ENCODE results near the gene NR2F1.

The NR2F1 gene

GRCh38 chr5:93601071-93601801 lies 18.2 kb downstream of the NR2F1 start:
- no peak overlapping the region for H3K4me2 ChIP-seq (ENCODE audit: low read depth, low read length)
- no peak overlapping the region for H2AFZ ChIP-seq (ENCODE audit: low read length)
- no peak for TF ChIP-seq EZH2phosphoT487 (IDR thresholded peaks at IDR 0.05; ENCODE audit: low read length)
- no peak for TF ChIP-seq EZH2 (optimal IDR thresholded peaks at IDR 0.05; ENCODE audit: low read depth, low read length)
- no peak for TF ChIP-seq CTCF (IDR thresholded peaks at IDR 0.05; ENCODE audit: low read length)

GRCh38 chr5:93601802-93602155 lies 18.8 kb downstream of the NR2F1 start:
- Histone ChIP-seq H4K20me1 (ENCODE audit: insufficient read depth, low read length) (no peaks in the 10 kb centered on the region), H3K36me3 (replicated peaks; ENCODE audit: insufficient read depth, low read length) (no peaks in the 10 kb centered on the region), H3K4me1 (ENCODE audit: low read length) (no peaks in the 10 kb centered on the region), H3K27me3 (replicated peaks; ENCODE audit: insufficient read depth, low read length) (no peaks in the 10 kb centered on the region), H3K9me3 (replicated peaks; ENCODE audit: insufficient read depth, low read length) (no peaks in the 10 kb centered on the region), H3K79me2 (ENCODE audit: low read length) (no peaks in the 10 kb centered on the region), H2AFZ (ENCODE audit: low read length) (no peak overlapping the region), H3K9ac (ENCODE audit: low read length) (no peak overlapping the region), H3F3A (ENCODE audit: insufficient read depth, low read length) (no peaks in the 10 kb centered on the region), H3K4me3 (ENCODE audit: low read length) (no peak overlapping the region), H3K4me2 (ENCODE audit: low read depth, low read length) (no peak overlapping the region), H3K27ac (ENCODE audit: low read length) (no peak overlapping the region), H3K9me2 (replicated peaks; ENCODE audit: insufficient read depth, low read length) (no peaks in the 10 kb centered on the region)
- DNase-seq, result no peak
- TF ChIP-seq EZH2phosphoT487 (IDR thresholded peaks at IDR 0.05; ENCODE audit: low read length), result no peak
- TF ChIP-seq CTCF (IDR thresholded peaks at IDR 0.05; ENCODE audit: low read length), result no peak
- TF ChIP-seq EZH2 (optimal IDR thresholded peaks at IDR 0.05; ENCODE audit: low read depth, low read length), result no peak

More at GRCh38 chr5:93601071-93601801, 18.2 kb downstream of the NR2F1 start:
- H3K27me3 ChIP-seq (replicated peaks; ENCODE audit: insufficient read depth, low read length), result no peaks in the 10 kb centered on the region
- DNase-seq, result no peak
- no peak overlapping the region for H3K4me3 ChIP-seq (ENCODE audit: low read length)
- no peaks in the 10 kb centered on the region for H4K20me1 ChIP-seq (ENCODE audit: insufficient read depth, low read length)
- no peaks in the 10 kb centered on the region for H3F3A ChIP-seq (ENCODE audit: insufficient read depth, low read length)
- H3K9ac ChIP-seq (ENCODE audit: low read length), result no peak overlapping the region
- no peaks in the 10 kb centered on the region for H3K9me2 ChIP-seq (replicated peaks; ENCODE audit: insufficient read depth, low read length)
- no peaks in the 10 kb centered on the region for H3K36me3 ChIP-seq (replicated peaks; ENCODE audit: insufficient read depth, low read length)
- H3K9me3 ChIP-seq (replicated peaks; ENCODE audit: insufficient read depth, low read length), result no peaks in the 10 kb centered on the region
- no peak overlapping the region for H3K27ac ChIP-seq (ENCODE audit: low read length)
- no peaks in the 10 kb centered on the region for H3K79me2 ChIP-seq (ENCODE audit: low read length)
- H3K4me1 ChIP-seq (ENCODE audit: low read length), result no peaks in the 10 kb centered on the region

- no peak overlapping the region for H3K4me3 ChIP-seq (ENCODE audit: low read length)
- H3K36me3 ChIP-seq (replicated peaks; ENCODE audit: insufficient read depth, low read length), result no peaks in the 10 kb centered on the region
- no peaks in the 10 kb centered on the region for H3K27me3 ChIP-seq (replicated peaks; ENCODE audit: insufficient read depth, low read length)
- no peaks in the 10 kb centered on the region for H3K79me2 ChIP-seq (ENCODE audit: low read length)
- H3K9me3 ChIP-seq (replicated peaks; ENCODE audit: insufficient read depth, low read length), result no peaks in the 10 kb centered on the region
- no peak overlapping the region for H3K9ac ChIP-seq (ENCODE audit: low read length)
- H3F3A ChIP-seq (ENCODE audit: insufficient read depth, low read length), result no peaks in the 10 kb centered on the region
- TF ChIP-seq EZH2phosphoT487 (IDR thresholded peaks at IDR 0.05; ENCODE audit: low read length), result no peak
- TF ChIP-seq CTCF (IDR thresholded peaks at IDR 0.05; ENCODE audit: low read length), result no peak
- TF ChIP-seq EZH2 (optimal IDR thresholded peaks at IDR 0.05; ENCODE audit: low read depth, low read length), result no peak
- no peaks in the 10 kb centered on the region for H4K20me1 ChIP-seq (ENCODE audit: insufficient read depth, low read length)
- no peak for DNase-seq
- no peaks in the 10 kb centered on the region for H3K4me1 ChIP-seq (ENCODE audit: low read length)
- H2AFZ ChIP-seq (ENCODE audit: low read length), result no peak overlapping the region
- no peak overlapping the region for H3K4me2 ChIP-seq (ENCODE audit: low read depth, low read length)
- no peak overlapping the region for H3K27ac ChIP-seq (ENCODE audit: low read length)
- H3K9me2 ChIP-seq (replicated peaks; ENCODE audit: insufficient read depth, low read length), result no peaks in the 10 kb centered on the region
Measured at GRCh38 chr5:93602241-93603077, 19.4 kb downstream of the NR2F1 start.

Measured in MM.1S (cell line).